Neutrophil (primary cell): ENCODE results near the gene APP.

Experiments
- H3K27ac ChIP-seq: fragments of 200-600 bp; sonication (generic); 2 replicates; pipeline ENCODE4 v1.5.1; 2016; ENCODE audit warnings: mild to moderate bottlenecking, moderate library complexity
- H3K27me3 ChIP-seq: fragments of 200-600 bp; sonication (generic); 2 replicates; pipeline ENCODE4 v1.6.0; 2016; ENCODE audit warnings: mild to moderate bottlenecking
- H3K36me3 ChIP-seq: fragments of 200-600 bp; sonication (generic); 2 replicates; pipeline ENCODE4 v1.5.1; 2017
- H3K4me1 ChIP-seq, 2 experiments: fragments of 200-600 bp in 1 of 2; sonication (generic) in 1 of 2; 1 replicate in 1 of 2; 2 replicates in 1 of 2; pipeline versions ENCODE4 v1.5.1 to v1.6.1; 2013 to 2016; ENCODE audit warnings: low read depth in 1 of 2, low read length in 1 of 2, mild to moderate bottlenecking in 1 of 2, moderate library complexity in 1 of 2; ENCODE audit not compliant: control insufficient read depth in 1 of 2, insufficient read depth in 1 of 2
- H3K4me3 ChIP-seq, 2 experiments: fragments of 200-600 bp in 1 of 2; sonication (generic) in 1 of 2; 1 replicate in 1 of 2; 2 replicates in 1 of 2; pipeline ENCODE4 v1.5.1; 2013 to 2016; ENCODE audit warnings: low read depth in 1 of 2, low read length in 1 of 2, mild to moderate bottlenecking in 1 of 2, moderate library complexity in 1 of 2
- H3K9me3 ChIP-seq: fragments of 200-600 bp; sonication (generic); 2 replicates; pipeline ENCODE4 v1.5.1; 2016
- TF ChIP-seq, protein P1 (sequence below): fragments of 200-600 bp; sonication (generic); IDR thresholded peaks from 2 replicates; pipeline ENCODE4 v1.5.1; 2016; ENCODE audit warnings: antibody characterized with exemption

APP gene

DNA sequence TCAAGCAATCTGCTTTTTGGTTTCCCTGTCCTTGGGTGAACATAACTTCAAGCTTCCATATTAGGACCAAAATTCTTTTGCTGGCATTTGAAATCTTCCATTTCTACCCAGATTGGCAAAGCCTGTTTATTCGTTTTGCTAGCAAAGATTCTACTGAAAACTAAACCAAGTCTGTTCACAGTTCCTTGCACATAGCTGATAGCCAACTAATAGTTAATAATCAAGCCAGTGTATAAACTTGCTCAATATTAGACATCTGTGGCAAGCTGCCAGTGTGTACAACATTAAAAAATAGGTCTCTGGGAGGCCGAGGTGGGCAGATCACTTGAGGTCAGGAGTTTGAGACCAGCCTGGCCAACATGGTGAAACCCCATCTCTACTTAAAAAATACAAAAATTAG is 6.3 kb downstream of the APP start:
- Histone ChIP-seq H3K27me3 (no peaks in the 10 kb centered on the region), H3K27ac (peak overlapping the region; percentile 5), H3K36me3 (no peaks in the 10 kb centered on the region), H3K4me1 (peaks cover 58 to 59% of the 10 kb centered on the region in 2 experiments), H3K9me3 (no peaks in the 10 kb centered on the region), H3K4me3 (no peak overlapping the region)
- TF ChIP-seq, protein P1, sequence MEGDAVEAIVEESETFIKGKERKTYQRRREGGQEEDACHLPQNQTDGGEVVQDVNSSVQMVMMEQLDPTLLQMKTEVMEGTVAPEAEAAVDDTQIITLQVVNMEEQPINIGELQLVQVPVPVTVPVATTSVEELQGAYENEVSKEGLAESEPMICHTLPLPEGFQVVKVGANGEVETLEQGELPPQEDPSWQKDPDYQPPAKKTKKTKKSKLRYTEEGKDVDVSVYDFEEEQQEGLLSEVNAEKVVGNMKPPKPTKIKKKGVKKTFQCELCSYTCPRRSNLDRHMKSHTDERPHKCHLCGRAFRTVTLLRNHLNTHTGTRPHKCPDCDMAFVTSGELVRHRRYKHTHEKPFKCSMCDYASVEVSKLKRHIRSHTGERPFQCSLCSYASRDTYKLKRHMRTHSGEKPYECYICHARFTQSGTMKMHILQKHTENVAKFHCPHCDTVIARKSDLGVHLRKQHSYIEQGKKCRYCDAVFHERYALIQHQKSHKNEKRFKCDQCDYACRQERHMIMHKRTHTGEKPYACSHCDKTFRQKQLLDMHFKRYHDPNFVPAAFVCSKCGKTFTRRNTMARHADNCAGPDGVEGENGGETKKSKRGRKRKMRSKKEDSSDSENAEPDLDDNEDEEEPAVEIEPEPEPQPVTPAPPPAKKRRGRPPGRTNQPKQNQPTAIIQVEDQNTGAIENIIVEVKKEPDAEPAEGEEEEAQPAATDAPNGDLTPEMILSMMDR, result no peak

DNA sequence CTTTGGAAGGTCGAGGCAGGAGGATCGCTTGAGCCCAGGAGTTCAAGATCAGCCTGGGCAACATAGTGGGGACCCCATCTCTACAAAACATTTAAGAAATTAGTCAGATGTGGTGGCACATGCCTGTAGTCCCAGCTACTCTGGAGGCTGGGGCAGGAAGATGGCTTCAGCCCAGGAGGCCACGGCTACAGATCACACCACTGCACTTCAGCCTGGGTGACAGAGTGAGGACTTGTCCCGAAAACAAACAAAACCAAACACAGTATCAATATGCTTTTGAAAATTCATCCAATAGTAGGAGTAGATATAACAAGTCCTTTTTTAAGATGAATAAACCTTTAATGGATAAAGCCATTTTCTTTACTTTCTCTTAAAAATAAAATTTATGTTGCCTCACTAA is 8.5 kb downstream of the APP start:
- no peaks in the 10 kb centered on the region for H3K9me3 ChIP-seq
- no peak overlapping the region for H3K4me3 ChIP-seq
- TF ChIP-seq, protein P1, result no peak
- H3K36me3 ChIP-seq, result no peaks in the 10 kb centered on the region
- H3K27me3 ChIP-seq, result no peaks in the 10 kb centered on the region
- peak overlapping the region; percentile 59 for H3K27ac ChIP-seq
- H3K4me1 ChIP-seq, result peaks cover 43 to 52% of the 10 kb centered on the region in 2 experiments

DNA sequence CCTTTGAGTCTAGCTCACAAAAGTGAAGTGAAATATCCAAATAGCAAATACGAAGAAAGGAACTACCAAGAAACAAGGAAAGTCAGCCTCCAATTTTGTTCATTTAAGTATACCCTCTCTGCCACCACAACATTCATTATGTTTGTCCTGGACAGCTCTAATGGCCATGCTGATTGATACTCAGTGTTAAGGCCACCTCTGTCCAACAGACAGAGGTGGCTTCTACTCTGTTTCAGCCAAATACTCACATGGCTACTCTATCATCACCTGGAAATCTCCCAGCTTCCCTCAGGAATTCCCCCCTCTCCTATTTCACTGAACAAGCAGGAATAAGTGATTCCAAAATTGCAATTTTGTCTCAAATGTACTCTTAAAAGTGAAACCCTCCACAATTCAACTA is 10.7 kb downstream of the APP start:
- TF ChIP-seq, protein P1, result no peak
- Histone ChIP-seq H3K4me1 (peaks cover 21 to 31% of the 10 kb centered on the region in 2 experiments), H3K27ac (no peak overlapping the region), H3K9me3 (no peaks in the 10 kb centered on the region), H3K27me3 (no peaks in the 10 kb centered on the region), H3K36me3 (no peaks in the 10 kb centered on the region), H3K4me3 (no peak overlapping the region)

DNA sequence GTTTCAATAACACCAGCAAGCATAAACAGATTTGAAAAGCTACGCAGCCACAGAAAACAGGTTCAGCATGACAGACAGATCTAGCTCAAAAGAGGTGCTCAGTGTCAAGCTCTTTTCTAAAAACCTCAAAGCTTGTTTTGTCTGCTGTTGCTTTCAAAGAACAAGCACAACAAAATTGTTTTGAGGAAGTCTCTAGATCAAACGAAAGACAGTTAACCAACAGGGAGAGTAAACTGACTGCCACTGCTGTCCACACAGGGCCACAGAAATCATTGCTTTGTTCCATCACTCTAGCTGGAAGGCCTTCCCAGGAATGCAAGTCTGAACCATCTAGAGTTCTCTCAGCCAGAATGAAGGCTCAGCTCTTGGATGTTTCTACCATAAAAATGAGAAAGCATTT is 12.8 kb downstream of the APP start:
- Histone ChIP-seq H3K27me3 (no peaks in the 10 kb centered on the region), H3K4me1 (peaks cover 21 to 31% of the 10 kb centered on the region in 2 experiments), H3K36me3 (no peaks in the 10 kb centered on the region), H3K4me3 (no peak overlapping the region), H3K9me3 (no peaks in the 10 kb centered on the region), H3K27ac (peak overlapping the region; percentile 64)
- TF ChIP-seq, protein P1, result no peak

DNA sequence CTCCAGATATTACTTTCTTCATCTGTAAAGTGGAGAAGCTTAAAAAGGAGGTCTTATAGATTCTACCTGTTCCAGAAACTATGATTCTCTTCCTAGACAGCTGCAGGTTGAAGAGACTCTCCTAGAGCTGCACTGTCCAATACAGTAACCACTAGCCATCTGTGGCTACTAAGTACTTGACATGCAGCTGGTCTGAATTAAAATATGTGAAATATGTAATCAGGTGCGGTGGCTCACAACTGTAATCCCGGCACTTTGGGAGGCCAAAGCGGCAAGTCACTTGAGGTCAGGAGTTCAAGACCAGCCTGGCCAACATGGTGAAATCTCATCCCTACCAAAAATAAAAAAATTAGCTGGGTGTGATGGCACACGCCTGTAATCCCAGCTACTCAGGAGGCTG is 15.8 kb downstream of the APP start:
- H3K4me1 ChIP-seq, result peaks cover 6 to 14% of the 10 kb centered on the region in 2 experiments
- H3K36me3 ChIP-seq, result no peaks in the 10 kb centered on the region
- H3K27ac ChIP-seq, result no peak overlapping the region
- no peak overlapping the region for H3K4me3 ChIP-seq
- H3K9me3 ChIP-seq, result no peaks in the 10 kb centered on the region
- TF ChIP-seq, protein P1, result no peak
- no peaks in the 10 kb centered on the region for H3K27me3 ChIP-seq

DNA sequence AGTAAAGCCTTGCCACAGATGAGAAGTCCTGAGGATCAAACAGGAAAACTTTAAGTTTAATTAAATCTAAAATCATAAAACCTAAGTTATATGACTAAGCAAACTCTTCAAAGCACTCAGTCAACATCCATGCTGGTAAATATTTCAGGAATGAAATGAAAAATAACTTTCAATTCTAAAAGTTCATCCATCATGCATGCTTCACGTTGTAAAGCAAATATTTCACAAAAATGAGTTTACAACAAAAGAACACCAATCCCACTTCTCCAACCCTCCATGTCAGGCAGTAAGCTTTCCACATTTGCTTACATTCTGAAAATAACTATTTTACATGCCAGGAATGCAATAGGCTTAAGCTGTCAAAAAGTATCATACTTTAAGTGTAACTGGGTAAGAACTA is 16.8 kb downstream of the APP start:
- H3K36me3 ChIP-seq, result no peaks in the 10 kb centered on the region
- peaks cover 13 to 20% of the 10 kb centered on the region in 2 experiments for H3K4me1 ChIP-seq
- H3K27me3 ChIP-seq, result no peaks in the 10 kb centered on the region
- TF ChIP-seq, protein P1, result no peak
- H3K4me3 ChIP-seq, result no peak overlapping the region
- H3K27ac ChIP-seq, result no peak overlapping the region
- H3K9me3 ChIP-seq, result no peaks in the 10 kb centered on the region
